ENCODE data around the gene C12orf76. TPM values are rescaled to one million over a fixed set of nuclear protein-coding genes. Genes with fewer than 3 reads are reported as not detected.

C12orf76 gene
- polyA plus RNA-seq, 3 donors = 9.3 to 19.4 (median 10.6) TPM

DNA sequence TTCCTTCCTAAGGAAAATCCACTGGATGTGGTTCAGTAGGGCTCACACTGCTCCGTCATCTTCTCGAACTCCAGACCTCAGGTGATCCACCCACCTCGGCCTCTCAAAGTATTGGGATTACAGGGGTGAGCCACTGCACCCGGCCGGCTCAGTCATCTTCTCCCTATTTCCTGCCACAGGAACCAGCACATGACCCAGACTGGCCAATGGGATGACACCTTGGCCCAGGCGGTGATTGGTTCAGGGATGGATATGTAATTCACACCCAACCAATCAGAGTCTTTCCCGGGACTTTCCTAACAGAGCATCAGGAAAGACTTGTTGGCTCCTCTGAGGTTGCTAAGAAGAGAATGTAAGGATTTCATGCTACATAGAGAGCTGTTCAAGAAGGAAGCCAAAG, 19.2 kb upstream of the C12orf76 start:
- WGBS (ENCODE audit: insufficient coverage) = no CpG with 5 or more reads among the region's 7 CpGs
- no peak overlapping the region for H3K9ac ChIP-seq (ENCODE audit: insufficient read depth, low read length, poor library complexity, severe bottlenecking)
- no peaks in the 10 kb centered on the region for H3K27me3 ChIP-seq (ENCODE audit: control insufficient read depth in 2 of 2, insufficient read depth in 2 of 2, low read length in 2 of 2)
- peaks cover 0 to 4% (median 0%) of the 10 kb centered on the region in 3 donors for H3K27me3 Mint-ChIP-seq (ENCODE audit: low read depth in 3 of 3)
- H4K20me1 ChIP-seq (ENCODE audit: insufficient read depth, low read length) = no peaks in the 10 kb centered on the region
- H3K9me3 ChIP-seq (replicated peaks in 1 of 2; ENCODE audit: control insufficient read depth in 1 of 2, insufficient read depth in 1 of 2, low read length in 2 of 2) = no peaks in the 10 kb centered on the region
- H3K4me1 Mint-ChIP-seq = peaks cover 16% of the 10 kb centered on the region
- peaks cover 0 to 6% (median 0%) of the 10 kb centered on the region in 7 donors for H3K9me3 Mint-ChIP-seq
- H3K4me3 ChIP-seq (replicated peaks in 1 of 3; ENCODE audit: low read depth in 2 of 3, low read length in 3 of 3) = no peak overlapping the region
- peak overlapping the region in 1 of 7 donors; percentile 40 for H3K27ac Mint-ChIP-seq
- H3K27ac ChIP-seq (ENCODE audit: low read depth in 1 of 2, low read length in 2 of 2) = no peak overlapping the region
- H3K4me2 ChIP-seq (replicated peaks; ENCODE audit: extremely low read depth, low read length, poor library complexity, severe bottlenecking) = no peak overlapping the region
- intact Hi-C loops (cut with micrococcal nuclease) = no loop called here
- DNase-seq = no peak
- peaks cover 6 to 7% of the 10 kb centered on the region in 2 donors for H3K4me1 ChIP-seq (ENCODE audit: control insufficient read depth in 1 of 2, insufficient read depth in 2 of 2, low read length in 2 of 2)
- TF ChIP-seq, protein P1, sequence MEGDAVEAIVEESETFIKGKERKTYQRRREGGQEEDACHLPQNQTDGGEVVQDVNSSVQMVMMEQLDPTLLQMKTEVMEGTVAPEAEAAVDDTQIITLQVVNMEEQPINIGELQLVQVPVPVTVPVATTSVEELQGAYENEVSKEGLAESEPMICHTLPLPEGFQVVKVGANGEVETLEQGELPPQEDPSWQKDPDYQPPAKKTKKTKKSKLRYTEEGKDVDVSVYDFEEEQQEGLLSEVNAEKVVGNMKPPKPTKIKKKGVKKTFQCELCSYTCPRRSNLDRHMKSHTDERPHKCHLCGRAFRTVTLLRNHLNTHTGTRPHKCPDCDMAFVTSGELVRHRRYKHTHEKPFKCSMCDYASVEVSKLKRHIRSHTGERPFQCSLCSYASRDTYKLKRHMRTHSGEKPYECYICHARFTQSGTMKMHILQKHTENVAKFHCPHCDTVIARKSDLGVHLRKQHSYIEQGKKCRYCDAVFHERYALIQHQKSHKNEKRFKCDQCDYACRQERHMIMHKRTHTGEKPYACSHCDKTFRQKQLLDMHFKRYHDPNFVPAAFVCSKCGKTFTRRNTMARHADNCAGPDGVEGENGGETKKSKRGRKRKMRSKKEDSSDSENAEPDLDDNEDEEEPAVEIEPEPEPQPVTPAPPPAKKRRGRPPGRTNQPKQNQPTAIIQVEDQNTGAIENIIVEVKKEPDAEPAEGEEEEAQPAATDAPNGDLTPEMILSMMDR (IDR thresholded peaks at IDR 0.05) = no peak
- no peaks in the 10 kb centered on the region for H3K79me2 ChIP-seq (ENCODE audit: insufficient read depth, low read length)
- H3K4me3 Mint-ChIP-seq = no peak overlapping the region
- no peaks in the 10 kb centered on the region for H3K36me3 ChIP-seq (replicated peaks in 1 of 2; ENCODE audit: control insufficient read depth in 1 of 2, insufficient read depth in 2 of 2, low read length in 2 of 2)
- no peaks in the 10 kb centered on the region for H3K36me3 Mint-ChIP-seq
- no peak overlapping the region for H2AFZ ChIP-seq (ENCODE audit: insufficient read depth, low read depth, low read length, poor library complexity, severe bottlenecking)

DNA sequence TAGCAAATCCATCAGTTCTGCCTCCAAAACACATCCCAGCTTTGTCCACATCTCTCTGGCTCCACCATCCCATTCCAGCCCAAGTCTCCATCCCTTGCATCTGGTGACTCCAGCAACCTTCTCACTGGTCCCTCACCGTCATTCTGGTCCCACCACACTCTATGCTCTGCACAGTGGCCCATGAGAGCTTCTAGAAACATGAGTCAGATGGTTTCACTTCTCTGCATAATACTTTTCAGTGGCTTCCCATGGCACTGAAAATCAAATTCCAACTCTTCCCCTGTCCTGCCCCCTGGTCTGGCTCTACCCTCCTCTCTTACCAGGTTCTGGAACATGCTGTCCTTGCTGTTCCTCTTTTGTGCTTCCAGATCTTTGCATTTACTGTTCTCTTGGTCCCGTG, 17.2 kb upstream of the C12orf76 start:
- Histone ChIP-seq H3K4me2 (replicated peaks; ENCODE audit: extremely low read depth, low read length, poor library complexity, severe bottlenecking) (no peak overlapping the region), H3K27me3 (ENCODE audit: control insufficient read depth in 2 of 2, insufficient read depth in 2 of 2, low read length in 2 of 2) (no peaks in the 10 kb centered on the region), H3K27ac (ENCODE audit: low read depth in 1 of 2, low read length in 2 of 2) (no peak overlapping the region), H3K4me1 (ENCODE audit: control insufficient read depth in 1 of 2, insufficient read depth in 2 of 2, low read length in 2 of 2) (peaks cover 6% of the 10 kb centered on the region in 2 donors), H3K79me2 (ENCODE audit: insufficient read depth, low read length) (no peaks in the 10 kb centered on the region), H3K9me3 (replicated peaks in 1 of 2; ENCODE audit: control insufficient read depth in 1 of 2, insufficient read depth in 1 of 2, low read length in 2 of 2) (no peaks in the 10 kb centered on the region), H4K20me1 (ENCODE audit: insufficient read depth, low read length) (no peaks in the 10 kb centered on the region), H3K36me3 (replicated peaks in 1 of 2; ENCODE audit: control insufficient read depth in 1 of 2, insufficient read depth in 2 of 2, low read length in 2 of 2) (no peaks in the 10 kb centered on the region), H3K4me3 (replicated peaks in 1 of 3; ENCODE audit: low read depth in 2 of 3, low read length in 3 of 3) (no peak overlapping the region), H2AFZ (ENCODE audit: insufficient read depth, low read depth, low read length, poor library complexity, severe bottlenecking) (no peak overlapping the region), H3K9ac (ENCODE audit: insufficient read depth, low read length, poor library complexity, severe bottlenecking) (no peak overlapping the region)
- peak overlapping the region in 2 of 7 donors; percentile 11 to 65 for H3K27ac Mint-ChIP-seq
- H3K27me3 Mint-ChIP-seq (ENCODE audit: low read depth in 3 of 3) = peaks cover 0 to 4% (median 0%) of the 10 kb centered on the region in 3 donors
- no peak overlapping the region for H3K4me3 Mint-ChIP-seq
- TF ChIP-seq, protein P1 (IDR thresholded peaks at IDR 0.05) = no peak
- H3K36me3 Mint-ChIP-seq = no peaks in the 10 kb centered on the region
- peak in 1 of 3 donors; percentile 10 for DNase-seq
- peaks cover 16% of the 10 kb centered on the region for H3K4me1 Mint-ChIP-seq
- 0% methylated on average over 1 of the region's 2 CpGs for WGBS (ENCODE audit: insufficient coverage)
- peaks cover 0 to 6% (median 0%) of the 10 kb centered on the region in 7 donors for H3K9me3 Mint-ChIP-seq
- intact Hi-C loops (cut with micrococcal nuclease) = no loop called here

All from CD14-positive monocyte (primary cell).